Measurements from ENCODE around the gene ENHO. TPM values are rescaled to one million over a fixed set of nuclear protein-coding genes. Genes with fewer than 3 reads are reported as not detected.

ENHO gene
- total and polyA plus RNA-seq, 2 of the 8 experiments (the other 6 are each of a cell fraction or from before 2014, with no cell fraction given), result 12.2 to 49.4 TPM

DNA sequence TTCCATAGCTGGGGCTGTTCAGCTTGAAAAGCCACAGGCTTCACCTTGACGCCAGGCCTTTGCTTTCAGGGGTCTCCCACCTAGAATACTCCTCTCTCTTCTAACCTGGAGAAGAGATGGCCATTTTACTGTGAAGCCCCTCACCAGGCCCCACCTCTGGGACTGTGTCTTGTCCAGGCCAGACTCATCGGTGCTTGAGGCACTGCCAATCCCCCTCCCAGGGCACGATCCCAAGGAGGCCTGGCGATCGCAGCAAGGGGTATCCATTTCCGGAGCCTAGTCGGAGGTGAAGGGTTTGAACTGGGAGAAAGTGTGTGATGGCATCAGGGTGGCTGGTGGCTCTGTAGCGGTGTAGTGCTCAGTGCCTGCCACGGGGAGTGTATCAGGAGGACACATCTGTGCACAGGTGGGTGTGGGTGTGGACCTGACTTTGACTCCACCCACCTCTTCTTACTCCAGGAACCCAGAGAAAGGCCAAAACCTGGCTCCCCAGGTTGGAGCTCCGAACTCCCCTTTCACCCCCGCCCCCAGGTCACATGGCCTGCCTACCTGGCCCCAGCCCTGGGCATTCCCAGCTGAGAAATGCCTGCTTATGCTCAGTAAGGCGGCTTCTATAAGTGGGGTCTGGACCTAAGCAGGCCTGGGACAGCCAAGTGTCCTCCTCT, 27.4 kb upstream of the ENHO start:
- FAIRE-seq (no peak), DNase-seq (ENCODE audit: low read depth in 1 of 2, low spot score in 2 of 2) (peak in 1 of 2 experiments; percentile 43)
- Histone ChIP-seq H2AFZ (ENCODE audit: low read length) (no peak overlapping the region), H3K9ac (replicated peaks in 1 of 4; ENCODE audit: extremely low read depth in 1 of 4, low read depth in 3 of 4, low read length in 3 of 4) (no peak overlapping the region), H3K9me3 (ENCODE audit: insufficient read depth in 2 of 2, low read depth in 1 of 2, low read length in 1 of 2) (no peaks in the 10 kb centered on the region), H3K14ac (ENCODE audit: insufficient read length) (no peak overlapping the region), H2BK15ac (ENCODE audit: low read length) (no peak overlapping the region), H3K79me2 (ENCODE audit: control insufficient read depth in 1 of 2, insufficient read depth in 2 of 2, low read length in 2 of 2) (no peaks in the 10 kb centered on the region), H2AK5ac (ENCODE audit: low read depth, low read length) (no peak overlapping the region), H2BK20ac (ENCODE audit: low read length) (no peak overlapping the region), H3K27ac (ENCODE audit: low read depth, low read length) (no peak overlapping the region), H3K4ac (replicated peaks; ENCODE audit: insufficient read length, low read depth, low read length) (no peak overlapping the region), H3K36me3 (ENCODE audit: control insufficient read depth in 2 of 4, insufficient read depth in 4 of 4, low read length in 3 of 4) (no peaks in the 10 kb centered on the region), H3K56ac (replicated peaks; ENCODE audit: insufficient read length, low read depth, low read length) (no peak overlapping the region), H3K27me3 (replicated peaks in 1 of 4; ENCODE audit: control insufficient read depth in 3 of 4, extremely low read depth in 1 of 4, insufficient read depth in 3 of 4, low read length in 3 of 4) (peaks cover 0 to 10% (median 4%) of the 10 kb centered on the region in 4 experiments; a peak in 4 of 7 replicates), H2BK120ac (replicated peaks; ENCODE audit: low read depth, low read length) (no peak overlapping the region), H4K20me1 (replicated peaks in 1 of 2; ENCODE audit: control insufficient read depth in 1 of 2, insufficient read depth in 2 of 2, low read length in 2 of 2) (peaks cover 1 to 5% of the 10 kb centered on the region in 2 experiments), H3K23ac (ENCODE audit: insufficient read length) (no peak overlapping the region), H3K4me1 (replicated peaks in 1 of 4; ENCODE audit: control insufficient read depth in 3 of 4, insufficient read depth in 4 of 4, low read length in 3 of 4) (peaks cover 5 to 10% (median 9%) of the 10 kb centered on the region in 4 experiments), H4K8ac (ENCODE audit: extremely low read depth, insufficient read depth, low read length) (no peak overlapping the region), H3K18ac (ENCODE audit: extremely low read depth, low read length) (no peak overlapping the region), H2BK12ac (ENCODE audit: low read depth, low read length) (no peak overlapping the region), H4K5ac (ENCODE audit: insufficient read length, low read depth, low read length) (no peak overlapping the region), H3K4me3 (ENCODE audit: extremely low read depth in 1 of 4, insufficient read depth in 2 of 4, low read depth in 3 of 4, low read length in 4 of 4) (no peak overlapping the region), H3K79me1 (ENCODE audit: low read depth, low read length) (0 out of 2 replicates have a peak, but pooled peaks cover 2% of the 10 kb centered on the region), H4K91ac (replicated peaks; ENCODE audit: insufficient read length, low read length) (no peak overlapping the region), H3K4me2 (ENCODE audit: insufficient read depth in 1 of 2, low read depth in 2 of 2, low read length in 2 of 2) (no peak overlapping the region), H2BK5ac (ENCODE audit: low read depth, low read length) (no peak overlapping the region), H3K23me2 (ENCODE audit: low read depth, low read length) (no peaks in the 10 kb centered on the region)
- POLR2A ChIA-PET (ENCODE audit: partially characterized antibody), result interaction anchor here (1.7 kb wide), 1 partner anchor 41 kb away, joined by 4 read pairs; no protein-coding TSS in a partner anchor
- 83% methylated on average over 12 of the region's 12 CpGs; no CpG with 5 or more reads in 1 of the 2 experiments for WGBS, 2 experiments (ENCODE audit: extremely low coverage in 1 of 2, insufficient coverage in 1 of 2, insufficient read length in 1 of 2, insufficient replicate concordance in 2 of 2, low coverage in 1 of 2, low lambda C conversion rate in 2 of 2, missing lambda C conversion rate in 1 of 2)
- CTCF ChIA-PET (ENCODE audit: partially characterized antibody), result interaction anchor here (0.7 to 9.4 kb wide), 16 partner anchors 10 to 133 kb away, joined by 3 to 157 read pairs (median 5); partner anchors contain the start of gene ENHO
- no peak for TF ChIP-seq FOSL1 (IDR thresholded peaks at IDR 0.05; ENCODE audit: insufficient read depth, low read depth, low read length)
- no peak for TF ChIP-seq SP1 (IDR thresholded peaks at IDR 0.05; ENCODE audit: low read depth, low read length)
- TF ChIP-seq TBP (IDR thresholded peaks at IDR 0.05; ENCODE audit: low read depth, low read length), result no peak
- TF ChIP-seq NANOG (IDR thresholded peaks at IDR 0.05; ENCODE audit: insufficient read depth, low read depth, low read length, poor library complexity, severe bottlenecking), result no peak
- TF ChIP-seq TEAD4 (IDR thresholded peaks at IDR 0.05; ENCODE audit: low read depth, low read length), result no peak
- no peak for TF ChIP-seq SIRT6 (IDR thresholded peaks at IDR 0.05; ENCODE audit: low read length)
- TF ChIP-seq CBX5 (IDR thresholded peaks at IDR 0.05; ENCODE audit: low read depth, low read length), result no peak
- TF ChIP-seq SIN3A (conservative IDR thresholded peaks at IDR 0.05 in 1 of 2, IDR thresholded peaks at IDR 0.05 in 1 of 2; ENCODE audit: low read depth in 1 of 2, low read length in 2 of 2), result no peak
- TF ChIP-seq E2F6 (IDR thresholded peaks at IDR 0.05), result no peak
